ENCODE results near the gene PIGL. TPM values are rescaled to one million over a fixed set of nuclear protein-coding genes. Genes with fewer than 3 reads are reported as not detected.

PIGL gene
- total and polyA plus RNA-seq, 2 experiments from 2014 or later = 32.9 to 47.3 TPM

DNA sequence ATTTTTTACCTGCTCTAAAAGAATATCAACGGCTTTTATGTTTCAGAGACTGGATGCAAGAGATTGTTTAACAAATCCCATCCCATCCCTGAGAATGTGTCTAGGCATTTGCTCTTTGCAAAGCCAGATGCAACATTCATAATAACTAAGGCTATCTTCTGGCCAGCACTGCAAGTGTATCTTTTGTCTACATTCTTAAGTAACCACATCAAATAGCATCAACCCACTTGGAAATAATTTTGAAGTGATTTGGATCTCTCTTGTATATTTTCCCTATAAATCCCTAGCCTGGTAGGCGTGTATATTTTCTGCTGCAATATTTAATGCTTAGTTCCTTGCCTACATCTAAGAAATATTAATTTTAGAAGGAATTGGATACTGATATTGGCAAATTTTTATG is 64.3 kb downstream of the PIGL start:
- H2AFZ ChIP-seq = no peak overlapping the region
- H3F3A ChIP-seq (replicated peaks; ENCODE audit: low read depth) = no peaks in the 10 kb centered on the region
- H3K9me2 ChIP-seq (ENCODE audit: insufficient read depth) = no peaks in the 10 kb centered on the region
- H3K79me2 ChIP-seq (replicated peaks; ENCODE audit: insufficient read depth) = no peaks in the 10 kb centered on the region
- peaks cover 18% of the 10 kb centered on the region for H3K9me3 Mint-ChIP-seq
- H3K27me3 ChIP-seq (ENCODE audit: insufficient read depth) = peaks cover 3% of the 10 kb centered on the region
- H3K36me3 ChIP-seq (ENCODE audit: insufficient read depth) = no peaks in the 10 kb centered on the region
- DNase-seq (ENCODE audit: low spot score) (no peak), ATAC-seq (no peak)
- H4K20me1 ChIP-seq (replicated peaks; ENCODE audit: insufficient read depth) = no peaks in the 10 kb centered on the region; the same call in 1 of the 2 replicates
- peaks cover 6% of the 10 kb centered on the region for H3K27me3 Mint-ChIP-seq (ENCODE audit: insufficient read depth, low read depth, poor library complexity)
- H3K27ac Mint-ChIP-seq = no peak overlapping the region
- no peak overlapping the region for H3K4me3 ChIP-seq
- no peak overlapping the region for H3K27ac ChIP-seq (ENCODE audit: low read depth)
- H3K4me1 ChIP-seq (ENCODE audit: insufficient read depth) = peaks cover 3% of the 10 kb centered on the region
- no peak overlapping the region for H3K4me2 ChIP-seq
- peaks cover 25% of the 10 kb centered on the region for H3K36me3 Mint-ChIP-seq (ENCODE audit: low read depth)
- peaks cover 11% of the 10 kb centered on the region for H3K4me1 Mint-ChIP-seq
- H3K4me3 Mint-ChIP-seq = no peak overlapping the region; the same call in 2 of the 3 replicates
- TF ChIP-seq, protein P1, sequence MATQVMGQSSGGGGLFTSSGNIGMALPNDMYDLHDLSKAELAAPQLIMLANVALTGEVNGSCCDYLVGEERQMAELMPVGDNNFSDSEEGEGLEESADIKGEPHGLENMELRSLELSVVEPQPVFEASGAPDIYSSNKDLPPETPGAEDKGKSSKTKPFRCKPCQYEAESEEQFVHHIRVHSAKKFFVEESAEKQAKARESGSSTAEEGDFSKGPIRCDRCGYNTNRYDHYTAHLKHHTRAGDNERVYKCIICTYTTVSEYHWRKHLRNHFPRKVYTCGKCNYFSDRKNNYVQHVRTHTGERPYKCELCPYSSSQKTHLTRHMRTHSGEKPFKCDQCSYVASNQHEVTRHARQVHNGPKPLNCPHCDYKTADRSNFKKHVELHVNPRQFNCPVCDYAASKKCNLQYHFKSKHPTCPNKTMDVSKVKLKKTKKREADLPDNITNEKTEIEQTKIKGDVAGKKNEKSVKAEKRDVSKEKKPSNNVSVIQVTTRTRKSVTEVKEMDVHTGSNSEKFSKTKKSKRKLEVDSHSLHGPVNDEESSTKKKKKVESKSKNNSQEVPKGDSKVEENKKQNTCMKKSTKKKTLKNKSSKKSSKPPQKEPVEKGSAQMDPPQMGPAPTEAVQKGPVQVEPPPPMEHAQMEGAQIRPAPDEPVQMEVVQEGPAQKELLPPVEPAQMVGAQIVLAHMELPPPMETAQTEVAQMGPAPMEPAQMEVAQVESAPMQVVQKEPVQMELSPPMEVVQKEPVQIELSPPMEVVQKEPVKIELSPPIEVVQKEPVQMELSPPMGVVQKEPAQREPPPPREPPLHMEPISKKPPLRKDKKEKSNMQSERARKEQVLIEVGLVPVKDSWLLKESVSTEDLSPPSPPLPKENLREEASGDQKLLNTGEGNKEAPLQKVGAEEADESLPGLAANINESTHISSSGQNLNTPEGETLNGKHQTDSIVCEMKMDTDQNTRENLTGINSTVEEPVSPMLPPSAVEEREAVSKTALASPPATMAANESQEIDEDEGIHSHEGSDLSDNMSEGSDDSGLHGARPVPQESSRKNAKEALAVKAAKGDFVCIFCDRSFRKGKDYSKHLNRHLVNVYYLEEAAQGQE (IDR thresholded peaks at IDR 0.05; ENCODE audit: unreplicated experiment) = no peak
- TF ChIP-seq POLR2AphosphoS5 (IDR thresholded peaks at IDR 0.05; ENCODE audit: low read depth) = no peak
- TF ChIP-seq CREB1 (CRISPR knock-in tag; IDR thresholded peaks at IDR 0.05; ENCODE audit: low read depth) = no peak
- no peak for TF ChIP-seq ZNF331 (CRISPR knock-in tag; IDR thresholded peaks at IDR 0.05; ENCODE audit: low read depth)
- TF ChIP-seq, protein P2, sequence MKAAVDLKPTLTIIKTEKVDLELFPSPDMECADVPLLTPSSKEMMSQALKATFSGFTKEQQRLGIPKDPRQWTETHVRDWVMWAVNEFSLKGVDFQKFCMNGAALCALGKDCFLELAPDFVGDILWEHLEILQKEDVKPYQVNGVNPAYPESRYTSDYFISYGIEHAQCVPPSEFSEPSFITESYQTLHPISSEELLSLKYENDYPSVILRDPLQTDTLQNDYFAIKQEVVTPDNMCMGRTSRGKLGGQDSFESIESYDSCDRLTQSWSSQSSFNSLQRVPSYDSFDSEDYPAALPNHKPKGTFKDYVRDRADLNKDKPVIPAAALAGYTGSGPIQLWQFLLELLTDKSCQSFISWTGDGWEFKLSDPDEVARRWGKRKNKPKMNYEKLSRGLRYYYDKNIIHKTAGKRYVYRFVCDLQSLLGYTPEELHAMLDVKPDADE (IDR thresholded peaks at IDR 0.05) = no peak
- TF ChIP-seq STAT1 (IDR thresholded peaks at IDR 0.05; ENCODE audit: unreplicated experiment) = no peak
- no peak for TF ChIP-seq EZH2phosphoT487 (IDR thresholded peaks at IDR 0.05; ENCODE audit: unreplicated experiment)
- TF ChIP-seq, protein P3, sequence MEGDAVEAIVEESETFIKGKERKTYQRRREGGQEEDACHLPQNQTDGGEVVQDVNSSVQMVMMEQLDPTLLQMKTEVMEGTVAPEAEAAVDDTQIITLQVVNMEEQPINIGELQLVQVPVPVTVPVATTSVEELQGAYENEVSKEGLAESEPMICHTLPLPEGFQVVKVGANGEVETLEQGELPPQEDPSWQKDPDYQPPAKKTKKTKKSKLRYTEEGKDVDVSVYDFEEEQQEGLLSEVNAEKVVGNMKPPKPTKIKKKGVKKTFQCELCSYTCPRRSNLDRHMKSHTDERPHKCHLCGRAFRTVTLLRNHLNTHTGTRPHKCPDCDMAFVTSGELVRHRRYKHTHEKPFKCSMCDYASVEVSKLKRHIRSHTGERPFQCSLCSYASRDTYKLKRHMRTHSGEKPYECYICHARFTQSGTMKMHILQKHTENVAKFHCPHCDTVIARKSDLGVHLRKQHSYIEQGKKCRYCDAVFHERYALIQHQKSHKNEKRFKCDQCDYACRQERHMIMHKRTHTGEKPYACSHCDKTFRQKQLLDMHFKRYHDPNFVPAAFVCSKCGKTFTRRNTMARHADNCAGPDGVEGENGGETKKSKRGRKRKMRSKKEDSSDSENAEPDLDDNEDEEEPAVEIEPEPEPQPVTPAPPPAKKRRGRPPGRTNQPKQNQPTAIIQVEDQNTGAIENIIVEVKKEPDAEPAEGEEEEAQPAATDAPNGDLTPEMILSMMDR (conservative IDR thresholded peaks at IDR 0.05; ENCODE audit: low read depth in 2 of 2) = no peak
- no peak for TF ChIP-seq JUNB (IDR thresholded peaks at IDR 0.05; ENCODE audit: unreplicated experiment)
- TF ChIP-seq NANOG (IDR thresholded peaks at IDR 0.05; ENCODE audit: borderline replicate concordance) = no peak

DNA sequence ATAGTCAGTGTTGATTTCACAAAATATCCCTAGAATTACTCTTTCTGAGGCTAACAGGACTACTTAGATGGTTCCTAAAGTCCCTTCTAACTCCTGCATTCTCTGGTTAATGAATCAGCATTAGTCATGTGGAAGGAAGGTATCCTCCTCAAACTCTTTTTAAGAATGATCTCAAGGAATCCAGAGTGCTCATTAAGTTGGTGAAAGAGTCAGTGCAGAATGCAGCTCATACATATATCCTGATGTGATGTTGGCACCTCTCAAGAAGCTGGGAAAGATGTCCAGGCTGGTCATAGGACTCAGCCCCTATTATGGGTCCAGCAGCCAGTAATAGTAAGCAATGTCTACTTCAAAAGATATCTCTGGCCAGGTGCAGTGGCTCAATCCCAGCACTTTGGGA is 65.5 kb downstream of the PIGL start:
- Histone ChIP-seq H3K4me3 (no peak overlapping the region), H3K36me3 (ENCODE audit: insufficient read depth) (no peaks in the 10 kb centered on the region), H3K9me2 (ENCODE audit: insufficient read depth) (no peaks in the 10 kb centered on the region), H3K27me3 (ENCODE audit: insufficient read depth) (peaks cover 14% of the 10 kb centered on the region), H2AFZ (no peak overlapping the region), H4K20me1 (replicated peaks; ENCODE audit: insufficient read depth) (peaks cover 10% of the 10 kb centered on the region), H3K4me2 (no peak overlapping the region), H3K4me1 (ENCODE audit: insufficient read depth) (peaks cover 11% of the 10 kb centered on the region), H3K27ac (ENCODE audit: low read depth) (no peak overlapping the region), H3F3A (replicated peaks; ENCODE audit: low read depth) (peaks cover 8% of the 10 kb centered on the region), H3K79me2 (replicated peaks; ENCODE audit: insufficient read depth) (no peaks in the 10 kb centered on the region)
- DNase-seq (ENCODE audit: low spot score) = no peak
- Mint-ChIP-seq H3K4me3 (no peak overlapping the region), H3K27me3 (ENCODE audit: insufficient read depth, low read depth, poor library complexity) (peaks cover 10% of the 10 kb centered on the region), H3K36me3 (ENCODE audit: low read depth) (peaks cover 16% of the 10 kb centered on the region), H3K4me1 (peaks cover 21% of the 10 kb centered on the region), H3K9me3 (peaks cover 9% of the 10 kb centered on the region), H3K27ac (no peak overlapping the region)
- no peak for ATAC-seq
- TF ChIP-seq STAT1 (IDR thresholded peaks at IDR 0.05; ENCODE audit: unreplicated experiment) (no peak), ZNF331 (CRISPR knock-in tag; IDR thresholded peaks at IDR 0.05; ENCODE audit: low read depth) (no peak)
